A549 (cell line): ENCODE measurements around the gene VWC2. TPM values are rescaled to one million over a fixed set of nuclear protein-coding genes. Genes with fewer than 3 reads are reported as not detected.

ENCODE experiments used
- ATAC-seq, 2 experiments: fragments of 200-7000 bp in 1 of 2; fragments of >200 bp in 1 of 2; cut with Nextera tagmentation in 1 of 2; cut with Tn5 transposase in 1 of 2; 3 replicates each; pipeline versions ENCODE4 v1.8.0 to v1.9.1; 2018 to 2020; ENCODE audit warnings: mild to moderate bottlenecking in 1 of 2, moderate library complexity in 1 of 2
- CTCF ChIA-PET: fragments of 300-600 bp; sonication (Branson Sonifier 250); formaldehyde crosslinking; extraction: SDS; loops from one replicate; lab custom pipeline; 2021; ENCODE audit warnings: antibody characterized with exemption, inconsistent platforms; lab: Yijun Ruan, JAX
- POLR2A ChIA-PET: fragments of 350-600 bp; formaldehyde crosslinking; extraction: SDS; loops from one replicate; lab custom pipeline; 2021; ENCODE audit warnings: antibody characterized with exemption, inconsistent platforms; lab: Yijun Ruan, JAX
- DNase-seq, 2 experiments: peaks; one replicate each; pipeline versions ENCODE4 v3.0.0 to v3.0.0-alpha.2; 2011 to 2016; ENCODE audit warnings: low read depth in 1 of 2, low spot score in 1 of 2
- FAIRE-seq: peaks from 2 replicates; lab custom pipeline; 2011; peaks lifted over from hg19 to GRCh38; lab: Jason Lieb, UNC
- H3K27ac ChIP-seq, 2 experiments: fragments of >200 bp; sonication (Bioruptor Twin); formaldehyde crosslinking; 3 replicates each; pipeline ENCODE4 v1.5.1; 2016 to 2017
- H3K4me1 ChIP-seq: fragments of >200 bp; sonication (Bioruptor Twin); formaldehyde crosslinking; 3 replicates; pipeline ENCODE4 v1.6.1; 2016
- H3K4me2 ChIP-seq: fragments of >200 bp; sonication (Bioruptor Twin); formaldehyde crosslinking; 3 replicates; pipeline ENCODE4 v1.6.1; 2016
- H3K4me3 ChIP-seq: fragments of >200 bp; sonication (Bioruptor Twin); formaldehyde crosslinking; 3 replicates; pipeline ENCODE4 v1.5.1; 2016
- H3K9me3 ChIP-seq: fragments of >200 bp; sonication (Bioruptor Twin); formaldehyde crosslinking; 3 replicates; pipeline ENCODE4 v1.6.1; 2016
- ATOH8 ChIP-seq: fragments of 250-450 bp; sonication (Bioruptor Pico); IDR thresholded peaks from 2 replicates; pipeline ENCODE4 v1.5.0; 2020; ENCODE audit warnings: low read depth, mild to moderate bottlenecking, moderate library complexity
- CBX2 ChIP-seq: fragments of 200-600 bp; sonication (generic); IDR thresholded peaks from 2 replicates; pipeline ENCODE4 v1.6.1; 2016; ENCODE audit warnings: low read depth, mild to moderate bottlenecking, borderline replicate concordance
- CBX8 ChIP-seq: fragments of 200-600 bp; sonication (generic); IDR thresholded peaks from 2 replicates; pipeline ENCODE4 v1.6.1; 2016
- CHD2 ChIP-seq: fragments of 150-350 bp; IDR thresholded peaks from 2 replicates; pipeline ENCODE4 v1.6.1; 2014; ENCODE audit warnings: low read length; ENCODE audit not compliant: partially characterized antibody
- CTCF ChIP-seq: fragments of >200 bp; sonication (Bioruptor Twin); formaldehyde crosslinking; IDR thresholded peaks from 3 replicates; pipeline ENCODE4 v1.5.1; 2016
- E2F6 ChIP-seq: IDR thresholded peaks from 2 replicates; pipeline ENCODE4 v1.6.1; 2012; ENCODE audit warnings: low read depth, borderline replicate concordance
- EP300 ChIP-seq, 2 experiments: fragments of >200 bp; sonication (Bioruptor Twin); formaldehyde crosslinking; IDR thresholded peaks; 2 replicates in 1 of 2; 3 replicates in 1 of 2; pipeline ENCODE4 v1.6.1; 2016 to 2017
- ESRRA ChIP-seq: fragments of 150-350 bp; IDR thresholded peaks from 2 replicates; pipeline ENCODE4 v1.6.1; 2014; ENCODE audit warnings: mild to moderate bottlenecking, low read length, borderline replicate concordance
- FOSB ChIP-seq: fragments of 250-450 bp; sonication (Bioruptor Pico); IDR thresholded peaks from 2 replicates; pipeline ENCODE4 v1.5.0; 2020; ENCODE audit warnings: mild to moderate bottlenecking, moderate library complexity
- HDAC2 ChIP-seq: fragments of 200-600 bp; sonication (generic); IDR thresholded peaks from 2 replicates; pipeline ENCODE4 v1.6.1; 2016
- HES2 ChIP-seq: fragments of >200 bp; sonication (Bioruptor Twin); formaldehyde crosslinking; IDR thresholded peaks from 2 replicates; pipeline ENCODE4 v1.6.1; 2016
- HOXB5 ChIP-seq: fragments of 250-450 bp; sonication (Bioruptor Pico); IDR thresholded peaks from 2 replicates; pipeline ENCODE4 v1.5.0; 2020; ENCODE audit warnings: mild to moderate bottlenecking, moderate library complexity
- JUNB ChIP-seq: fragments of >200 bp; sonication (Bioruptor Twin); formaldehyde crosslinking; IDR thresholded peaks from 2 replicates; pipeline ENCODE4 v1.6.1; 2016
- KDM5A ChIP-seq: fragments of 200-600 bp; sonication (generic); IDR thresholded peaks from 2 replicates; pipeline ENCODE4 v1.6.1; 2016; ENCODE audit warnings: antibody characterized with exemption, mild to moderate bottlenecking
- MAZ ChIP-seq: fragments of 150-350 bp; IDR thresholded peaks from 2 replicates; pipeline ENCODE4 v1.6.1; 2014; ENCODE audit warnings: antibody characterized with exemption, low read depth, low read length, borderline replicate concordance
- MYC ChIP-seq: IDR thresholded peaks from 2 replicates; pipeline ENCODE4 v1.6.1; 2012; ENCODE audit warnings: mild to moderate bottlenecking, inconsistent platforms, low read length, improper control_type of control experiment, borderline replicate concordance
- NFE2L2 ChIP-seq: fragments of 150-350 bp; conservative IDR thresholded peaks from 2 replicates; pipeline ENCODE4 v1.6.1; 2014; ENCODE audit warnings: low read length
- NPAS2 ChIP-seq: fragments of 250-450 bp; sonication (Bioruptor Pico); IDR thresholded peaks from 2 replicates; pipeline ENCODE4 v1.8.0; 2022; ENCODE audit warnings: mild to moderate bottlenecking, moderate library complexity, borderline replicate concordance
- PBX3 ChIP-seq: IDR thresholded peaks from 2 replicates; pipeline ENCODE4 v1.6.1; 2012
- RAD21 ChIP-seq, 2 experiments: fragments of >200 bp in 1 of 2; sonication (Bioruptor Twin) in 1 of 2; formaldehyde crosslinking in 1 of 2; IDR thresholded peaks in 1 of 2; conservative IDR thresholded peaks in 1 of 2; 2 replicates in 1 of 2; 3 replicates in 1 of 2; pipeline ENCODE4 v1.6.1; 2012 to 2018; ENCODE audit warnings: inconsistent platforms in 1 of 2
- RARB ChIP-seq: fragments of 250-450 bp; sonication (Bioruptor Pico); IDR thresholded peaks from 2 replicates; pipeline ENCODE4 v1.8.0; 2021; ENCODE audit warnings: mild to moderate bottlenecking, moderate library complexity
- RCOR1 ChIP-seq: fragments of 150-350 bp; IDR thresholded peaks from 2 replicates; pipeline ENCODE4 v1.6.1; 2014; ENCODE audit warnings: antibody characterized with exemption, low read length, low read depth
- RNF2 ChIP-seq: fragments of 200-600 bp; sonication (generic); IDR thresholded peaks from 2 replicates; pipeline ENCODE4 v1.6.1; 2016; ENCODE audit warnings: low read depth, mild to moderate bottlenecking, antibody characterized with exemption, moderate library complexity, borderline replicate concordance
- SREBF2 ChIP-seq: fragments of 450-650 bp; IDR thresholded peaks from 2 replicates; pipeline ENCODE4 v1.6.1; 2014; ENCODE audit warnings: mild to moderate bottlenecking, moderate library complexity
- ZFP36 ChIP-seq: fragments of 450-650 bp; IDR thresholded peaks from 2 replicates; pipeline ENCODE4 v1.6.1; 2014; ENCODE audit warnings: borderline replicate concordance; ENCODE audit not compliant: partially characterized antibody
- ZNF302 ChIP-seq: fragments of 250-450 bp; sonication (Bioruptor Pico); IDR thresholded peaks from 2 replicates; pipeline ENCODE4 v1.9.0; 2021; ENCODE audit warnings: inconsistent platforms, mild to moderate bottlenecking, moderate library complexity
- ZSCAN20 ChIP-seq: fragments of 250-450 bp; sonication (Bioruptor Pico); IDR thresholded peaks from 2 replicates; pipeline ENCODE4 v1.8.0; 2022; ENCODE audit warnings: mild to moderate bottlenecking, moderate library complexity
- WGBS: methylation state at CpG from one replicate; pipeline ENCODE4 v1.1.6; 2017; ENCODE audit errors: missing lambda C conversion rate; 5-methylcytosine and 5-hydroxymethylcytosine counted together
- polyA plus RNA-seq, 4 experiments: library from polyadenylated mRNA; depleted of rRNA in 3 of 4; stranded (reverse); fragments of >200 nt; fragmentation: RNase III in 1 of 4; extraction: RNeasy Plus Mini Kit Qiagen cat#74134 plus additional on column Dnase treatment in 1 of 4; gene quantifications; 2 replicates in 3 of 4; 3 replicates in 1 of 4; pipeline ENCODE4 v1.2.3, GENCODE V29; 2011 to 2017
- TF ChIP-seq, protein P1 (sequence below): IDR thresholded peaks from 2 replicates; pipeline ENCODE4 v1.6.1; 2012
- TF ChIP-seq, protein P2 (sequence below): fragments of 250-450 bp; sonication (Bioruptor Pico); IDR thresholded peaks from 2 replicates; pipeline ENCODE4 v1.5.0; 2021; ENCODE audit warnings: mild to moderate bottlenecking, moderate library complexity, borderline replicate concordance

VWC2 gene
- polyA plus RNA-seq, 2 of the 4 experiments (the other 2 are of a cell fraction): not detected

DNA sequence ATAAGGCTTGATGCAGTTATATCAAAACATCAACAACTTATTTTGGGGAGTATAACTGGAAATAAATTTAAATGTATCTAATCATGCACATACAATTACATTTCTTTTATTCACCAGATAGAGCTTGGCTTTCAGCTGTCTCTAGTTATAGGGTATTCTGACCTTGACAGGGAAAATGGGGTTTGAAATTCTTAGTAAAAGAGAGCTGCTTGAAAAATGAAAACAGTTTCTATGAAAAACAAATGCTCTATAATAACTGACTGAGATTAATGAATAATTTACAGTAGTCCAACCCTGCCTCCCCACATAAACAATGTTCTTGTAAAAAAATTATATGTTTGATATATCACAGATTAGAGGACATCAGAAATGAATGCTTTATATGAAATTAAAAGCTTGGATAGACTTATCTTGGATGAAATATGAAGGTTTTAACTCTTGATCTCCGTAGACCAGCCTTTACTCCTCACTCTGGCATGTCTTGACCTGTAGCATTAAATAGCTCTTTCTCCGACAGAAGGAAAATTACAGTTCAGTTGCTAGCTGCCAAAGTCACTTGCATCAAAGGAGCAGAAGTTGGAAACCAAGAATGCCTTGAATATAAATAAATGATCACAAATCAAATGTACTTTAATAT, 32.1 kb downstream of the VWC2 start:
- POLR2A ChIA-PET: no interaction called here
- no peaks in the 10 kb centered on the region for H3K4me1 ChIP-seq
- H3K4me2 ChIP-seq: no peak overlapping the region
- no peaks in the 10 kb centered on the region for H3K9me3 ChIP-seq
- no peak for DNase-seq
- no peak overlapping the region for H3K27ac ChIP-seq
- no peak for FAIRE-seq
- H3K4me3 ChIP-seq: no peak overlapping the region
- WGBS: 0% methylated on average over 2 of the region's 2 CpGs
- CTCF ChIA-PET: no interaction called here
- no peak for ATAC-seq
- no peak for TF ChIP-seq ATOH8 (CRISPR knock-in tag)
- TF ChIP-seq PBX3: no peak
- no peak for TF ChIP-seq NFE2L2
- TF ChIP-seq MYC: no peak
- TF ChIP-seq, protein P1, sequence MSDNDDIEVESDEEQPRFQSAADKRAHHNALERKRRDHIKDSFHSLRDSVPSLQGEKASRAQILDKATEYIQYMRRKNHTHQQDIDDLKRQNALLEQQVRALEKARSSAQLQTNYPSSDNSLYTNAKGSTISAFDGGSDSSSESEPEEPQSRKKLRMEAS: no peak
- no peak for TF ChIP-seq CBX8
- TF ChIP-seq RAD21 (conservative IDR thresholded peaks at IDR 0.05 in 1 of 2, IDR thresholded peaks at IDR 0.05 in 1 of 2): no peak
- TF ChIP-seq MAZ: no peak
- no peak for TF ChIP-seq RNF2
- TF ChIP-seq NPAS2: no peak
- no peak for TF ChIP-seq CBX2
- TF ChIP-seq ZFP36: no peak
- TF ChIP-seq HES2: no peak
- no peak for TF ChIP-seq ESRRA
- no peak for TF ChIP-seq FOSB (CRISPR knock-in tag)
- no peak for TF ChIP-seq KDM5A
- no peak for TF ChIP-seq RCOR1

DNA sequence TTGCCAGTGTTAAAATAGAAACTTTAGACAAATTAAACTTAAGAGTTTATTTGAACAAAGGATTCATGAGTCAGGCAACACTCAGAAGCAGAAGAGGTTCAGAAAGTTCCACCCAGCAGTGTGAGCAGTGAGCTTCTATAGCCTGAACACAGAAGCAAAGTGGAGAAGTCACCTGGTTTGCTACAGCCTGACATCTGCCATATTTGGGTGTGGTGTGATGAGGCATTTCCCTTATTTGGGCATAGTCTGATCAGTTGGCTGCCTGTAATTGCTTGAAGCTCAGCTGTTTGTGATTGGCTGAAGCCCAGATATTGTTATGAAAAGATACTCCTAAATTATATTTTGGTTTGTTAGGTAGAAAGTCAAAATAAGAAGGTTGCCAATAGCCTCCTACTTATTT, 39.1 kb downstream of the VWC2 start:
- ATAC-seq: no peak
- DNase-seq: no peak
- no peak overlapping the region for H3K4me2 ChIP-seq
- H3K4me1 ChIP-seq: no peaks in the 10 kb centered on the region
- TF ChIP-seq CHD2 (no peak), ZSCAN20 (CRISPR knock-in tag) (no peak), E2F6 (no peak), EP300 (IDR thresholded peaks at IDR 0.05) (no peak), HDAC2 (no peak), JUNB (no peak), SREBF2 (no peak), HOXB5 (CRISPR knock-in tag) (no peak), RARB (CRISPR knock-in tag) (no peak), CTCF (no peak), FOSB (CRISPR knock-in tag) (no peak), ZNF302 (no peak), RCOR1 (no peak)
- TF ChIP-seq, protein P2, sequence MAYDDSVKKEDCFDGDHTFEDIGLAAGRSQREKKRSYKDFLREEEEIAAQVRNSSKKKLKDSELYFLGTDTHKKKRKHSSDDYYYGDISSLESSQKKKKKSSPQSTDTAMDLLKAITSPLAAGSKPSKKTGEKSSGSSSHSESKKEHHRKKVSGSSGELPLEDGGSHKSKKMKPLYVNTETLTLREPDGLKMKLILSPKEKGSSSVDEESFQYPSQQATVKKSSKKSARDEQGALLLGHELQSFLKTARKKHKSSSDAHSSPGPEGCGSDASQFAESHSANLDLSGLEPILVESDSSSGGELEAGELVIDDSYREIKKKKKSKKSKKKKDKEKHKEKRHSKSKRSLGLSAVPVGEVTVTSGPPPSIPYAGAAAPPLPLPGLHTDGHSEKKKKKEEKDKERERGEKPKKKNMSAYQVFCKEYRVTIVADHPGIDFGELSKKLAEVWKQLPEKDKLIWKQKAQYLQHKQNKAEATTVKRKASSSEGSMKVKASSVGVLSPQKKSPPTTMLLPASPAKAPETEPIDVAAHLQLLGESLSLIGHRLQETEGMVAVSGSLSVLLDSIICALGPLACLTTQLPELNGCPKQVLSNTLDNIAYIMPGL (CRISPR knock-in tag): no peak
- TF ChIP-seq, all 56 proteins: peak for 0
- Histone ChIP-seq H3K27ac (no peak overlapping the region), H3K4me3 (no peak overlapping the region), H3K9me3 (no peaks in the 10 kb centered on the region)
- ChIA-PET POLR2A (no interaction called here), CTCF (no interaction called here)
- FAIRE-seq: no peak
